HG03045 (cell line): ENCODE data around the gene PKMYT1.
"Not testable (repeated sequence)": the region's sequence is repeated elsewhere in the genome, so short reads cannot be mapped to it uniquely, and the experiment has no call there.

Experiments used
- ATAC-seq: cut with Tn5 transposase; IDR thresholded peaks from one replicate; pipeline ENCODE4 v1.9.1; 2021; ENCODE audit warnings: mild to moderate bottlenecking, moderate library complexity; ENCODE audit not compliant: unreplicated experiment

PKMYT1 gene

GRCh38 chr16:2963074-2963722 lies 17.0 kb downstream of the PKMYT1 start:
- ATAC-seq = no peak

DNA sequence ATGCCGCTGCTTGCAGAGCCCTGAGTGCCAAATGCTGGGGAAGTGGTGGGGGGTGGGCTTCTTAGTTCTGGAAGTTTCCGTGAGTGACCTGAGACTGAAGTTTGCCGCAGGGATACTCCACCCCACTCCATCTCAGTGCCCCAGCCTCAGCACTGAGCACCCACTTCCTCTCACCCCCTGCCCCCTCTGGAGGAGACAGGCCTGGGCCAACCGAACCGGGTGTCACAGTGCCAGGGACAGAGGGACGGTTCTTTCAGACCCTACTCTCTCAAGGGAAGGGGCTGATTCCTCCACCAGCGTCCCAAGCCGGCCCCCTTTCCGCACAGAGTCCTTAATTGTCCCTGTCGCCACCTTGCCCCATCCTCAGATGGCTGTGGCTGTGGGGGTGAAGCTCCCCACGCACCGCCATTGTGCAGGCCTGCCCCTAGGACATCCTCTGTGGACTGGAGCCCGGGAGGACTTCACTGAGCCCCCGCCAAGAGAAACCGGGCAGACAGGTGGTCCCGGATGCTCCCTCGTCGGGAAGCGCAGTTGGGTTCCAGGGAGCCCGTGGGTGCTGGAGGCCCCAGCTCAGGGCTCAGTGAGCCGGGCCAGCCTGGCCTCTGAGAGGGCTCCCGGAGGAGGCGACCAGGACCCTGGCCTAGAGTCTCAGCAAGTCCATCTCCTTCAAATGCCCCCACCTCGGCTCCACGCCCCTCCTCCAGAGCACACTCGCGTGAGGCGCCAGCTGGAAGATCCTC lies 17.7 kb downstream of the PKMYT1 start:
- ATAC-seq = no peak

- no peak for ATAC-seq
Measured at GRCh38 chr16:2960183-2961010, 19.8 kb downstream of the PKMYT1 start.

DNA sequence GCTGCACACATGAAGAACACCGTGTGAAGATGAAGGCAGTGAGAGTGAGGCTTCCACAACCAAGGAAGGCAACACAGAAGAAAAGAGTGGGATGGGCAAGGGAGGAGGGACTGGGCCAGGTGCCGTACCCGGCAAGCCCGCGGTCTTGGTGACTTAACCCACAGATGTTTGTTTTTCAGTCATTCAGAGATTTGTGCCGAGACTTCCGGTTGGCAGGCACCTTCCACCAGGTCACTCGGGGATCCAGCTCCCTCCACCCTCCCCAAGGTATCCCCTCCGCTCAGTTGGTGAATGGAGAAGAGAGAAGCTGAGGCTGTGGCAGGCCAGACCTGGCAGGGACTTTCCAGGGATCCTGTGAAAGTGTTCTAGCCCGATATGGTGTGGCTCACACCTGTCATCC lies 21.0 kb downstream of the PKMYT1 start:
- no peak for ATAC-seq

GRCh38 chr16:2956579-2956956 lies 23.7 kb downstream of the PKMYT1 start:
- ATAC-seq = no peak

DNA sequence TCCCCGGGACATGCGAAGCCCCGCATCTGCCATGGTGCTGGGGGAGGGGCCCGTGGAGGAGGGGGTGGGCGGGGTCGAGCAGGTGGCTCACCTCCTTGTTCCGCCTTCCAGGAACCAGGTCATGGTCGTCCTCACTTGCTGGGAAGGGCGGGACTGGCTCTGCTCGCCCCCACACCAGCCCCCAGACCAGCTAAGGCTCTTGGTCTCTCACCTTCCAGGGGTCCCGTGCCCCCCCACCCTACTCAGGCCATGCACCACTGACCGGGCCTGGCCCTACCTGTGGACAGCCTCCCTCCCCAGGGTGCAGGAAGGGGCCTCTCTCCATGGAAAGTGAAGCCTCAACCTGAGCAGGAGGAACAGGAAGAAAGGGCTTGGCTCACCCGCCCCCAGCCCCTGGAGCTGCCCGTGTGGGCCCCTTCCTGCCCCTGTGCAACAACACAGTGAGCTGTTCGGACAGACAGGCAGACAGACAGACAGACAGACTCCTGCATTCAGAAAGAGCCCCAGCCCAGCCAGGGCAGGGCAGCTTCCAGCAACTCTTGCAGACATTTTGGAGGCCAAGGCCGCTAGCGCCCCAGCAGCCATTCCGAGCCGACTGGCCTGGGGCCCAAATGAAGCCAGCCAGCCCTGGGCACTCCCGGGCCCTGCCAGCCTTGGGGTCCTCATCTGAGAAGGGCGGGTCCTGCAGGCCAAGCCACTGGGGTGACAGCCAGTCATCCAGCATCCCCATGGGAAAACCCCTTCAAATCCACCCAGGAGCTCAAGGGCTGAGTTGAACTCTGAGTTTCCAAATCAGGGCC lies 24.3 kb downstream of the PKMYT1 start:
- no peak for ATAC-seq

GRCh38 chr16:2955438-2955778 lies 24.8 kb downstream of the PKMYT1 start:
- ATAC-seq = no peak

DNA sequence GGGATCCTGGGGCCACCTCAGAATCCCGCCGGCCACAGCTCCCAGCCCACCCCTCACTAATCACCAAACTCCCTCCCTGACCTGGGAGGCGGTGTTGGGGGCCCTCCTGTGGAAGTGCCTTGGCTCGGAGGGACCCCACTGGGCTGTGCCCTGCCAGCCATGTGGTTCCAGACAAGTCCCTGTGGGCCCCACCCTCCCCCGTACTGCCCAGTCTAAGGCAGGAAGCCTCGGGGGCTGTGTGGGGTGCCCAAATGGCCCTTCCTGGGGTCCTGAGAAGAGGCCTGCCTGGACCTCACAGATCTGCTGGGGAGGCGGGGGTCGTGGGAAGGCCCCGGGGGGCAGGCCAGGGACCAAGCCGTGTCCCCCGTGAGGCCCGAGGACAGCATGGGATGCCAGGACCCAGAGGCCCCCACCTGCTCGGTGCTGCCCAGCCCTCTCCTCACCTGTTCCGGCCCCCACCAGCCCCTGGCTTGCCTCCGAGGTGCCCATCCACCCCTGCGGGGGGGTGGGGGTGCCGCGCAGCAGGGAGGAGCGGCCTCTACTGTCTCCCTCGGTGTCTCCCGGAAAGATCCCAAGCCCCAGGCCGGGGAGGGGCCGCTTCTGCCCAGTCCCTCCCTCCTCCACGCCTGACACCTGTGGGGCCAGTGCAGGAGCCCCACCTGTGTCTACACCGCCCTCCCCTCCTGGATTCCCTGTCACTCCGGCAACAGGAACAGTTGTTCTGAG lies 25.4 kb downstream of the PKMYT1 start:
- no peak for ATAC-seq

DNA sequence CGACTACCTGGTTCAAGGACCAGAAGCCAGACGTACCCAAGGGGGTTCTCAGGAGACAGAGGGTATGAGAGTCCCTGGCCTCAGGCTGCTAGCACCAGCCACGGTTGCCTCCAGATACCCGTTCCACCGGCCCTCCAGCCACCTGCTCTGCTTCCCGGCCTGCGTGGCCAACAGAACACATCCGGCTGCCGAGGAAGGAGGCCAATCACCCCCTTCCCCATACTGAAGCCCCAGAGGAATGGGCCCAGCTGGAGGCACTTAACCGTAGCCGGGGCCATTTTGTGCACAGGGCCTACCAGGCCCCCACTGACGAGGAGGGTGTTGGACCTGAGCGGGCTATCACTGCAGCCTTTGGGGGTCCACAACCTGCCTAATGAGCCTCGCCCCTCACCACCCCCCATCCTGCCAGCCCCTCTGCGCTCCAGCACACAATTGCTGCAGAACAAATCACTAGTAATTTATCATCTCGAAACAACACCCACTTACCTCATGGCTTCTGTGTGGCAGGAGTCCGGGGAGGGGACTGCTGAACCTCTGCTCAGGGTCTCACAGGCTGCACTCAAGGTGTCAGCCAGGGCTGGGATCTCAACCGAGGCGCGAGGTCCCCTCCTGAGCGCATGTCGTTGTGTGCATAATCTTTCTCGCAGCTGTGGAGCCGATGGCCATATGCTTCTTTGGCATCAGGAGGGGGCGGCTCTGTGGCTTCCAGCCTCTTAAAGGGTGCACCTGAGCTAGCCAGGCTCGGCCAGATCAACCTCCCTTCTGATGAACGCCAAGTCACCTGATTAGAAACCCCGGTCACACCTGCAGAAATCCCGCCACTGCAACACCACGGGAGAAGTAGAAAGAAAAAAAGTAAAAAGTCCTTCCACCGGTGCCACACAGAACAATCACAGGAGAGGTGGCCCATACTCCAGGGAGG lies 26.3 kb downstream of the PKMYT1 start:
- no peak for ATAC-seq

DNA sequence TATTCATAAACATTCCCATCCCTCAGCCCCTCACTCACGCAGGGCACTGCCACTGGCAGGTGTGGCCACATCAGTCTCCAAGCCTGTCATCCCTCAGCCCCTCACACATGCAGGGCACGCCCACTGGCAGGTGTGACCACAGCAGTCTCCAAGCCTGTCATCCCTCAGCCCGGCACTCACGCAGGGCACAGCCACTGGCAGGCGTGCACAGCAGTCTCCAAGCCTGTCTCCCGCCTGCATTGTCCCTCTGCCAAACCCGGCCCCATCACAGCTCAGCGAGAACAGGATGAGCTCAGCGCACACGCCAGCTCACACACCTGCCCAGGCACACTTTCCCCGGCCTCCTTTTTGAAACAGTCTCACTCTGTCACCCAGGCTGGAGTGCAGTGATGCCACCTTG lies 27.6 kb downstream of the PKMYT1 start:
- no peak for ATAC-seq

- ATAC-seq = no peak
Measured at GRCh38 chr16:2950773-2951172, 29.5 kb downstream of the PKMYT1 start.

- no peak for ATAC-seq
Measured at GRCh38 chr16:2950353-2950724, 29.9 kb downstream of the PKMYT1 start.

DNA sequence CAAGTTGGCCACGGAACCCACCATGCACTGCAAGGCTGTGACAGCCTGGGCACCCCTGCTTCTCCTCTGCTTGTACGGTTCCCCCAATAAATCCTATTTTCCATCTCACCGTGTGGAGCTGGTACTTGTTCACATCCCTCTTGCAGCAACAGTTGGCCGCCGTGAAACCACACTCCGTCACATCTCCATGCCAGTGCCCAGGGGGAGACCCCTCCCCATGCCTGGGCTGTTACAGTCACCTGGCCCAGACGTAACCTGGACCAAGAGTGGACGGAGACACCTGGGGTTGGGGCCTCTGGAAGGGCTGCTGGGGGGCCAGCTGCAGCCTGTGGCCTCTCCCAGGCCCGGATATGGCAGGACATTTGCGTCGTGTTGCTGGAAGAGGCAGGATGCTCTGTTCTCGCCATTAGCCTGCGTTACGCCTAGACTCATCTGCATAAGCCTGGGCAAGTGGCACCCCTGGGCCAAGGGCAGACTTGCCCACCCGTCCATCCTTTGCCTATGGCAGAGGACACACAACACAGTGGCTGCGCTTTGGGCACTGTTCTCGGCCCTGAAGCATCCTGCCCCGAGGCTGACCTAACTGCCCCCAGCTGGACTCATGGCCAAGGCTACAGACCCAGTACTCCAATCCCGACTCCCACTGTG lies 30.4 kb downstream of the PKMYT1 start:
- no peak for ATAC-seq

- ATAC-seq = no peak
Measured at GRCh38 chr16:2948807-2949704, 31.2 kb downstream of the PKMYT1 start.

GRCh38 chr16:2946649-2947048 lies 33.6 kb downstream of the PKMYT1 start:
- ATAC-seq = no peak

DNA sequence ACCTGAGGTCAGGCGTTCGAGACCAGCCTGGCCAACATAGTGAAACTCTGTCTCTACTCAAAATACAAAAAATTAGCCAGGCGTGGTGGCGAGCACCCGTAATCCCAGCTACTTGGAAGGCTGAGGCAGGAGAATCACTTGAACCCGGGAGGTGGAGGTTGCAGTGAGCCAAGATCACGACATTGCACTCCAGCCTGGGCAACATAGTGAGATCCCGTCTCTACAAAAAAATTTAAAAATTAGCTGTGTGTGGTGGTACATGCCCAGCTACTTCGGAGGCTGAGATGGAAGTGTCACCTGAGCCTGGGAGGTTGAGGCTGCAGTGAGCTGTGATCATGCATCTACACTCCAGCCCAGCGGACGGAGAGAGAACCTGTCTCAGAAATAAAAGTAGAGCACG lies 36.5 kb downstream of the PKMYT1 start:
- not testable (repeated sequence) for ATAC-seq

DNA sequence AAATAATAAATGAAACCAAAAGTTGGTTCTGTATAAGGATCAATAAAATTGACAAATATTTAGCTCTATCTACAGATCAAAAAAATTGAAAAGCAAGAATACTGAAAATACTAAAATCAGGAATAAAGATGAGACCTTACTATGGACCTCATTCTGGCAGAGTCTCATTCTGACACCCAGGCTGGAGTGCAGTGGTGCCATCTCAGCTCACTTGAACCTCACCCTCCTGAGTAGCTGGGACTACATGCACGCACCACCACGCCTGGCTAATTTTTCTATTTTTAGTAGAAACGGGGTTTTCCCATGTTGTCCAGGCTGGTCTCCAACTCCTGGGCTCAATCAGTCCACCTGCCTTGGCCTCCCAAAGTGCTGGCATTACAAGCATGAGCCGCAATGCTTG lies 38.2 kb downstream of the PKMYT1 start:
- ATAC-seq = no peak

DNA sequence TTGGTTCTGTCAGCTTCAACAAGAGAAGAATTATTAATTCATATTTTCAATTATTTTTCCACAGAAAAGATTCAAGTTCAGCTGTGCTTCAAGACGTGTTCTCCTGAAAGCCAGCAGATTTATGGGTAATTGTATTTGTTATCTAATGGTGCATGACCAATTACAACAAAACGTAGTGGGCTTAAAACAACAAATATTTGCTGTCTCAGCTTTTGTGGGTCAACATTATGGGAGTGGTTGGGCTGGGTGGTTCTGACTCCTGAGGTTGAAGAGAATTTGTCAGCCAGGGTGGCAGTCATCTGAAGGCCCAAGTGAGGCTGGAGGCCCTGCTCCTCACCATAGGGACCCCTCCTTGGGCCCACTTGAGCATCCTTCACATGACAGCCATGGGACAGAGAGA lies 40.3 kb downstream of the PKMYT1 start:
- ATAC-seq = no peak
